GM12878 (cell line): ENCODE data around the gene ARL5C. TPM values are rescaled to one million over a fixed set of nuclear protein-coding genes. Genes with fewer than 3 reads are reported as not detected.

Experiments used
- ATAC-seq: fragments of 200-7000 bp; cut with Tn5 transposase; 3 replicates; pipeline ENCODE4 v1.9.1; 2020; ENCODE audit warnings: mild to moderate bottlenecking, moderate library complexity
- BruUV-seq: library from RNA; stranded (reverse); fragments of 400-500 nt; replicated peaks from 2 replicates; lab custom pipeline; 2021; lab: Mats Ljungman, UMichigan
- CTCF ChIA-PET: fragments of 300-600 bp; sonication (Branson Sonifier 250); formaldehyde crosslinking; extraction: SDS; loops from one replicate; lab custom pipeline; 2021; ENCODE audit warnings: inconsistent platforms; lab: Yijun Ruan, JAX
- POLR2A ChIA-PET: fragments of 350-600 bp; formaldehyde crosslinking; extraction: SDS; loops from one replicate; lab custom pipeline; 2021; ENCODE audit warnings: inconsistent platforms; lab: Charles Lee
- RAD21 ChIA-PET: fragments of 300-600 bp; sonication (Branson Sonifier 250); formaldehyde crosslinking; loops from one replicate; lab custom pipeline; 2023; ENCODE audit warnings: antibody characterized with exemption; ENCODE audit not compliant: unreplicated experiment; lab: Charles Lee
- SMC1A ChIA-PET: fragments of 300-600 bp; sonication (Branson Sonifier 250); formaldehyde crosslinking; loops from one replicate; lab custom pipeline; 2023; ENCODE audit not compliant: unreplicated experiment, uncharacterized antibody; lab: Charles Lee
- DNase-seq: peaks from one replicate; pipeline ENCODE4 v3.0.0-alpha.2; 2011; ENCODE audit warnings: low read depth, low spot score
- FAIRE-seq: peaks from 3 replicates; lab custom pipeline; 2011; peaks lifted over from hg19 to GRCh38; lab: Jason Lieb, UNC
- H2AFZ ChIP-seq: 2 replicates; pipeline ENCODE4 v1.6.0; 2011; ENCODE audit warnings: low read depth, low read length, control low read depth; ENCODE audit not compliant: control insufficient read depth
- H3K27ac ChIP-seq: 2 replicates; pipeline ENCODE4 v1.5.1; 2011; ENCODE audit warnings: control low read depth; ENCODE audit not compliant: control insufficient read depth, insufficient read depth
- H3K27me3 ChIP-seq, 2 experiments: replicated peaks in 1 of 2; 2 replicates each; pipeline versions ENCODE4 v1.6.0 to v1.6.1; 2011; ENCODE audit warnings: low read length in 1 of 2; ENCODE audit not compliant: control insufficient read depth in 2 of 2, insufficient read depth in 2 of 2
- H3K36me3 ChIP-seq, 2 experiments: 2 replicates each; pipeline ENCODE4 v1.5.1; 2011; ENCODE audit warnings: low read length in 1 of 2; ENCODE audit not compliant: control insufficient read depth in 2 of 2, insufficient read depth in 2 of 2
- H3K4me1 ChIP-seq: 2 replicates; pipeline ENCODE4 v1.6.1; 2011; ENCODE audit warnings: mild to moderate bottlenecking, low read length, moderate library complexity, mixed read lengths; ENCODE audit not compliant: control insufficient read depth, insufficient read depth
- H3K4me2 ChIP-seq: 2 replicates; pipeline ENCODE4 v1.6.0; 2011; ENCODE audit warnings: control low read depth; ENCODE audit not compliant: control insufficient read depth, insufficient read depth
- H3K4me3 ChIP-seq: fragments of 200-600 bp; sonication (generic); 2 replicates; pipeline ENCODE4 v1.5.1; 2016
- H3K79me2 ChIP-seq: 2 replicates; pipeline ENCODE4 v1.6.0; 2011; ENCODE audit warnings: low read length; ENCODE audit not compliant: control insufficient read depth, insufficient read depth
- H3K9ac ChIP-seq: 2 replicates; pipeline ENCODE4 v1.8.0; 2011; ENCODE audit warnings: low read length, control low read depth, mixed read lengths; ENCODE audit not compliant: control insufficient read depth, insufficient read depth
- H3K9me3 ChIP-seq: replicated peaks from 3 replicates; pipeline ENCODE4 v1.5.1; 2011; ENCODE audit warnings: mild to moderate bottlenecking, low read length; ENCODE audit not compliant: control insufficient read depth, insufficient read depth
- H4K20me1 ChIP-seq: 2 replicates; pipeline ENCODE4 v1.6.0; 2011; ENCODE audit not compliant: control insufficient read depth, insufficient read depth
- GATAD2B ChIP-seq: fragments of 450-650 bp; conservative IDR thresholded peaks from 2 replicates; pipeline ENCODE4 v1.6.1; 2017; ENCODE audit warnings: low read depth, mild to moderate bottlenecking, moderate library complexity
- JUND ChIP-seq: IDR thresholded peaks from 2 replicates; pipeline ENCODE4 v1.6.1; 2012; ENCODE audit warnings: low read depth, mild to moderate bottlenecking, low read length, improper control_type of control experiment, moderate library complexity
- NR2C2 ChIP-seq: IDR thresholded peaks from 2 replicates; pipeline ENCODE4 v1.6.1; 2011; ENCODE audit warnings: borderline replicate concordance, low read depth; ENCODE audit not compliant: control insufficient read depth, insufficient read length
- NRF1 ChIP-seq: conservative IDR thresholded peaks from 2 replicates; pipeline ENCODE4 v1.6.1; 2011; ENCODE audit warnings: mild to moderate bottlenecking, low read depth, low read length, improper control_type of control experiment
- SREBF1 ChIP-seq: IDR thresholded peaks from 2 replicates; pipeline ENCODE4 v1.6.1; 2012; ENCODE audit warnings: mild to moderate bottlenecking, low read length
- TARDBP ChIP-seq: IDR thresholded peaks from 2 replicates; pipeline ENCODE4 v1.6.1; 2016; ENCODE audit warnings: borderline replicate concordance
- TCF7 ChIP-seq: IDR thresholded peaks from 2 replicates; pipeline ENCODE4 v1.6.1; 2014; ENCODE audit warnings: antibody characterized with exemption, borderline replicate concordance
- YY1 ChIP-seq: IDR thresholded peaks from 2 replicates; pipeline ENCODE4 v1.6.1; 2011; ENCODE audit warnings: low read depth, mild to moderate bottlenecking, low read length
- WGBS: methylation state at CpG from one replicate; pipeline ENCODE4 v1.1.6; 2016; ENCODE audit warnings: low lambda C conversion rate; ENCODE audit not compliant: insufficient replicate concordance, insufficient coverage; ENCODE audit errors: missing lambda C conversion rate; 5-methylcytosine and 5-hydroxymethylcytosine counted together
- in situ Hi-C: fragments of 300-500 bp; cut with MboI; formaldehyde crosslinking; loops from 9 replicates; pipeline ENCODE4 v1.14.3; 2018; ENCODE audit warnings: mixed read lengths
- intact Hi-C: fragments of 100-400 bp; cut with micrococcal nuclease; formaldehyde crosslinking; loops from one replicate; pipeline ENCODE4 v1.14.2; 2022; ENCODE audit not compliant: unreplicated experiment
- polyA plus RNA-seq, 11 experiments: library from polyadenylated mRNA; depleted of rRNA in 4 of 11; unstranded in 6 of 11; stranded (reverse) in 5 of 11; fragments of >200 nt; fragmentation: Nextera tagmentation in 4 of 11; fragmentation: Illumina TruSeq in 1 of 11; extraction: Ambion mirVana in 4 of 11; extraction: Trizol in 1 of 11; gene quantifications; 1 replicate in 1 of 11; 2 replicates in 10 of 11; pipeline versions ENCODE4 v1.2.1 to v1.2.3, GENCODE V29; 2011 to 2016; ENCODE audit warnings: inconsistent platforms in 2 of 11, missing spikeins in 2 of 11, low read depth in 1 of 11
- total RNA-seq, 4 experiments: library from RNA; depleted of rRNA in 3 of 4; stranded (reverse); fragments of >200 nt in 3 of 4; fragmentation: Illumina TruSeq in 1 of 4; extraction: Trizol in 1 of 4; gene quantifications; 2 replicates each; pipeline versions ENCODE4 v1.2.1 to v1.2.3, GENCODE V29; 2013 to 2021
- TF ChIP-seq, protein P1 (sequence below): fragments of 450-650 bp; IDR thresholded peaks from 2 replicates; pipeline ENCODE4 v1.6.1; 2018; ENCODE audit warnings: mild to moderate bottlenecking, low read depth, moderate library complexity; ENCODE audit not compliant: partially characterized antibody
- TF ChIP-seq, protein P2 (sequence below), 3 experiments: IDR thresholded peaks in 2 of 3; conservative IDR thresholded peaks in 1 of 3; 2 replicates each; pipeline ENCODE4 v1.5.1; 2011; ENCODE audit warnings: low read depth in 3 of 3, low read length in 3 of 3, mild to moderate bottlenecking in 3 of 3, control low read depth in 2 of 3, moderate library complexity in 2 of 3, inconsistent platforms in 1 of 3, mixed read lengths in 1 of 3; ENCODE audit not compliant: control insufficient read depth in 2 of 3, insufficient read depth in 1 of 3; ENCODE audit errors: extremely low read depth in 1 of 3
- TF ChIP-seq, protein P3 (sequence below): fragments of 450-650 bp; IDR thresholded peaks from 2 replicates; pipeline ENCODE4 v1.6.1; 2016; ENCODE audit warnings: mild to moderate bottlenecking

Gene ARL5C
- total and polyA plus RNA-seq, 10 of the 15 experiments (the other 5 are each of a cell fraction or from before 2014, with no cell fraction given): not detected

DNA sequence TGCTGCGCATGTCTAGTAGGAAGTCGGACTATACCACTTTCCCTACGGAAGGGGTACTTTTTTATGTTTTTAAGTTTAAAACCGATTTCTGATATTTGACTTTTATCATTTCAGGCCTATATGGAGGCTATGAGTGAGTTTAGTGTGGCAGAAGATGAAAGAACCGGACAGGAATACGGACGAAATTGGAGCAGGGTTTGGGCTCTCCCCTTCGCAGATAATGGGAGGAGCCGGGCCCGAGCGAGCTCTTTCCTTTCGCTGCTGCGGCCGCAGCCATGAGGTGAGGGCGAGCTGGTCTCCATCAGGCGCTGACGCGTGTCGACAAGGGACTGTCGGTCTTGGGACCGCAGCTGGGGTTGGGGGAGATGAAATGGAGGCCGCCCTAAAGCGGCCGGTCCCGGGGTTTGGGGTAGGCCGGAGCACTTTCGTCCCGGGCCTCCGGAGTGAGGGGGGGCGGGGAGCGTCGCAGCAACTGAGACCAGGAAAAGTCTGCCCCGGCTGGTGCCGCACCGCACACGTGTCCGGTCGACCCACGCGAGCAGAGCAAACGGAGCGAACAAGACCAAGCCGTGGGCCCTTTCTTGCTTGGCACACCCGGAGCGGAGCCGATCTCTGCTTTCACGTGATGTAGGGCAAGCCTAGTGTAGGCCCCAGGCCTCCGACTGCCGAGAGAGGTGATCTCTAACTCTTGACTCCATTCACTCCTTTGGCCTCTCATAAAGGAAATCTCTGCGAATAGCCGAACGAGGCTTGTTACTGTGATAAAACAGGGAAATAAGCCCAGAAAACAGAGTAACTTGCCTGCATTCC is 34.3 kb upstream of the ARL5C start, which contains the start of gene RPL19:
RPL19 (plus strand) TSS at position 214 of the 810 bp plus-strand sequence; CDS start at position 276, 62 bp downstream.
- ChIA-PET POLR2A (interaction anchor here (0.6 to 1.6 kb wide), 14 partner anchors 9 to 774 kb away, joined by 3 to 10 read pairs (median 6); partner anchors contain the start of gene MED1), RAD21 (interaction anchor here (0.6 to 3.0 kb wide), 12 partner anchors 9 to 716 kb away, joined by 3 to 18 read pairs (median 4); no protein-coding TSS in a partner anchor), SMC1A (interaction anchor here (0.6 to 3.0 kb wide), 5 partner anchors 9 to 47 kb away, joined by 3 to 13 read pairs (median 6); no protein-coding TSS in a partner anchor), CTCF (interaction anchor here (0.6 to 10.9 kb wide), 18 partner anchors 9 to 454 kb away, joined by 3 to 658 read pairs (median 6); no protein-coding TSS in a partner anchor)
- in situ Hi-C loops (no loop called here), intact Hi-C loops (no loop called here)
- peaks cover 27% of the 10 kb centered on the region for H3K4me1 ChIP-seq
- BruUV-seq: no TSS peak
- H2AFZ ChIP-seq: peak within 1 kb of the TSS; percentile 99
- H3K27me3 ChIP-seq: no peaks in the 10 kb centered on the region
- H3K9me3 ChIP-seq: no peaks in the 10 kb centered on the region
- peak within 1 kb of the TSS; percentile 95 for H3K4me3 ChIP-seq
- 1% methylated on average over 52 of the region's 52 CpGs for WGBS
- H4K20me1 ChIP-seq: peaks cover 5% of the 10 kb centered on the region; the same call in 1 of the 2 replicates
- H3K36me3 ChIP-seq: peaks cover 15 to 28% of the 10 kb centered on the region in 2 experiments
- H3K4me2 ChIP-seq: peak within 1 kb of the TSS; percentile 70
- peak within 1 kb of the TSS; percentile 100 for H3K27ac ChIP-seq
- H3K9ac ChIP-seq: peak within 1 kb of the TSS; percentile 97
- ATAC-seq (peak; percentile 64), FAIRE-seq (no peak), DNase-seq (no peak)
- H3K79me2 ChIP-seq: peaks cover 39% of the 10 kb centered on the region
- TF ChIP-seq GATAD2B (peak; percentile 38; the same call in 1 of the 2 replicates), TCF7 (no peak), YY1 (peak; percentile 92), NRF1 (no peak), SREBF1 (peak; percentile 99), NR2C2 (no peak), JUND (peak; percentile 99), TARDBP (0 out of 2 replicates have a peak, but pooled peaks have one; percentile 18)
- TF ChIP-seq, protein P1, sequence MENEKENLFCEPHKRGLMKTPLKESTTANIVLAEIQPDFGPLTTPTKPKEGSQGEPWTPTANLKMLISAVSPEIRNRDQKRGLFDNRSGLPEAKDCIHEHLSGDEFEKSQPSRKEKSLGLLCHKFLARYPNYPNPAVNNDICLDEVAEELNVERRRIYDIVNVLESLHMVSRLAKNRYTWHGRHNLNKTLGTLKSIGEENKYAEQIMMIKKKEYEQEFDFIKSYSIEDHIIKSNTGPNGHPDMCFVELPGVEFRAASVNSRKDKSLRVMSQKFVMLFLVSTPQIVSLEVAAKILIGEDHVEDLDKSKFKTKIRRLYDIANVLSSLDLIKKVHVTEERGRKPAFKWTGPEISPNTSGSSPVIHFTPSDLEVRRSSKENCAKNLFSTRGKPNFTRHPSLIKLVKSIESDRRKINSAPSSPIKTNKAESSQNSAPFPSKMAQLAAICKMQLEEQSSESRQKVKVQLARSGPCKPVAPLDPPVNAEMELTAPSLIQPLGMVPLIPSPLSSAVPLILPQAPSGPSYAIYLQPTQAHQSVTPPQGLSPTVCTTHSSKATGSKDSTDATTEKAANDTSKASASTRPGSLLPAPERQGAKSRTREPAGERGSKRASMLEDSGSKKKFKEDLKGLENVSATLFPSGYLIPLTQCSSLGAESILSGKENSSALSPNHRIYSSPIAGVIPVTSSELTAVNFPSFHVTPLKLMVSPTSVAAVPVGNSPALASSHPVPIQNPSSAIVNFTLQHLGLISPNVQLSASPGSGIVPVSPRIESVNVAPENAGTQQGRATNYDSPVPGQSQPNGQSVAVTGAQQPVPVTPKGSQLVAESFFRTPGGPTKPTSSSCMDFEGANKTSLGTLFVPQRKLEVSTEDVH: peak; percentile 30
- TF ChIP-seq, protein P2, sequence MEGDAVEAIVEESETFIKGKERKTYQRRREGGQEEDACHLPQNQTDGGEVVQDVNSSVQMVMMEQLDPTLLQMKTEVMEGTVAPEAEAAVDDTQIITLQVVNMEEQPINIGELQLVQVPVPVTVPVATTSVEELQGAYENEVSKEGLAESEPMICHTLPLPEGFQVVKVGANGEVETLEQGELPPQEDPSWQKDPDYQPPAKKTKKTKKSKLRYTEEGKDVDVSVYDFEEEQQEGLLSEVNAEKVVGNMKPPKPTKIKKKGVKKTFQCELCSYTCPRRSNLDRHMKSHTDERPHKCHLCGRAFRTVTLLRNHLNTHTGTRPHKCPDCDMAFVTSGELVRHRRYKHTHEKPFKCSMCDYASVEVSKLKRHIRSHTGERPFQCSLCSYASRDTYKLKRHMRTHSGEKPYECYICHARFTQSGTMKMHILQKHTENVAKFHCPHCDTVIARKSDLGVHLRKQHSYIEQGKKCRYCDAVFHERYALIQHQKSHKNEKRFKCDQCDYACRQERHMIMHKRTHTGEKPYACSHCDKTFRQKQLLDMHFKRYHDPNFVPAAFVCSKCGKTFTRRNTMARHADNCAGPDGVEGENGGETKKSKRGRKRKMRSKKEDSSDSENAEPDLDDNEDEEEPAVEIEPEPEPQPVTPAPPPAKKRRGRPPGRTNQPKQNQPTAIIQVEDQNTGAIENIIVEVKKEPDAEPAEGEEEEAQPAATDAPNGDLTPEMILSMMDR (IDR thresholded peaks at IDR 0.05 in 2 of 3, conservative IDR thresholded peaks at IDR 0.05 in 1 of 3; ENCODE audit: control insufficient read depth in 2 of 3, extremely low read depth in 1 of 3, insufficient read depth in 1 of 3, low read depth in 3 of 3, low read length in 3 of 3): no peak
- TF ChIP-seq, protein P3, sequence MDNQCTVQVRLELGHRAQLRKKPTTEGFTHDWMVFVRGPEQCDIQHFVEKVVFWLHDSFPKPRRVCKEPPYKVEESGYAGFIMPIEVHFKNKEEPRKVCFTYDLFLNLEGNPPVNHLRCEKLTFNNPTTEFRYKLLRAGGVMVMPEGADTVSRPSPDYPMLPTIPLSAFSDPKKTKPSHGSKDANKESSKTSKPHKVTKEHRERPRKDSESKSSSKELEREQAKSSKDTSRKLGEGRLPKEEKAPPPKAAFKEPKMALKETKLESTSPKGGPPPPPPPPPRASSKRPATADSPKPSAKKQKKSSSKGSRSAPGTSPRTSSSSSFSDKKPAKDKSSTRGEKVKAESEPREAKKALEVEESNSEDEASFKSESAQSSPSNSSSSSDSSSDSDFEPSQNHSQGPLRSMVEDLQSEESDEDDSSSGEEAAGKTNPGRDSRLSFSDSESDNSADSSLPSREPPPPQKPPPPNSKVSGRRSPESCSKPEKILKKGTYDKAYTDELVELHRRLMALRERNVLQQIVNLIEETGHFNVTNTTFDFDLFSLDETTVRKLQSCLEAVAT: peak; percentile 55
